ENCODE measurements around the gene TEX47. TPM values are rescaled to one million over a fixed set of nuclear protein-coding genes. Genes with fewer than 3 reads are reported as not detected.

Gene TEX47
- total RNA-seq, 1 experiment from 2014 or later: not detected

- Histone ChIP-seq H3K27me3 (replicated peaks; ENCODE audit: insufficient read depth, low read depth, low read length, poor library complexity) (peaks cover 82% of the 10 kb centered on the region), H3K4me1 (ENCODE audit: insufficient read depth, low read length, poor library complexity, severe bottlenecking) (no peaks in the 10 kb centered on the region), H3K9me3 (ENCODE audit: low read depth, low read length, poor library complexity, severe bottlenecking) (no peaks in the 10 kb centered on the region), H3K4me3 (ENCODE audit: low read depth, low read length, poor library complexity, severe bottlenecking) (no peak overlapping the region), H3K27ac (ENCODE audit: low read depth, low read length, poor library complexity, severe bottlenecking) (no peak overlapping the region), H3K36me3 (ENCODE audit: insufficient read depth, low read length, poor library complexity, severe bottlenecking) (no peaks in the 10 kb centered on the region)
- peak; percentile 59 for TF ChIP-seq EZH2 (IDR thresholded peaks at IDR 0.05; ENCODE audit: borderline replicate concordance, low read depth, low read length, poor library complexity, severe bottlenecking)
- TF ChIP-seq, protein P1, sequence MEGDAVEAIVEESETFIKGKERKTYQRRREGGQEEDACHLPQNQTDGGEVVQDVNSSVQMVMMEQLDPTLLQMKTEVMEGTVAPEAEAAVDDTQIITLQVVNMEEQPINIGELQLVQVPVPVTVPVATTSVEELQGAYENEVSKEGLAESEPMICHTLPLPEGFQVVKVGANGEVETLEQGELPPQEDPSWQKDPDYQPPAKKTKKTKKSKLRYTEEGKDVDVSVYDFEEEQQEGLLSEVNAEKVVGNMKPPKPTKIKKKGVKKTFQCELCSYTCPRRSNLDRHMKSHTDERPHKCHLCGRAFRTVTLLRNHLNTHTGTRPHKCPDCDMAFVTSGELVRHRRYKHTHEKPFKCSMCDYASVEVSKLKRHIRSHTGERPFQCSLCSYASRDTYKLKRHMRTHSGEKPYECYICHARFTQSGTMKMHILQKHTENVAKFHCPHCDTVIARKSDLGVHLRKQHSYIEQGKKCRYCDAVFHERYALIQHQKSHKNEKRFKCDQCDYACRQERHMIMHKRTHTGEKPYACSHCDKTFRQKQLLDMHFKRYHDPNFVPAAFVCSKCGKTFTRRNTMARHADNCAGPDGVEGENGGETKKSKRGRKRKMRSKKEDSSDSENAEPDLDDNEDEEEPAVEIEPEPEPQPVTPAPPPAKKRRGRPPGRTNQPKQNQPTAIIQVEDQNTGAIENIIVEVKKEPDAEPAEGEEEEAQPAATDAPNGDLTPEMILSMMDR (conservative IDR thresholded peaks at IDR 0.05; ENCODE audit: low read depth, low read length): no peak
- no TSS peak for BruUV-seq (replicated peaks)
- peak; percentile 14 for DNase-seq (ENCODE audit: low spot score)
- ChIA-PET POLR2A (ENCODE audit: low non-redundant PET) (no interaction called here), CTCF (no interaction called here)
- intact Hi-C loops (cut with micrococcal nuclease; ENCODE audit: unreplicated experiment): no loop called here
Observed at GRCh38 chr7:88758381-88759229, 36.9 kb downstream of the TEX47 start.

DNA sequence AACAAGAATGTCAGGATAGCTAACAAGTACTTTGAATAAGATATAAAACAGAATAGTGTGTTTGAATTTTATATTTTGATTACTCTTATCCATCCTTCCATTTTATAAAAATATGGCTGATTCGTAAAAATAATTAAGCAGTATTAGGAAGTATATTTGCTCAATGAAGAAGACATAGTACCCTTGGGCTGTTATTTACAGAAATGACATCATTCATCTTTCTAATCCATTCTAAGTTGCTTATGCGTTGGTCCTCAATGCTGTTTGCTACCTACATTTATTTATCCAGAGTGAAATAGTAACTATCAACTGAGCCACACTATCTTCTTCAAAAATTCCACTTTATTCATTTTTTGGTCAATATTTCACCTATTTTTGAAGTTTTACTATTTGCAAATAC, 38.2 kb downstream of the TEX47 start:
- no TSS peak for BruUV-seq (replicated peaks)

DNA sequence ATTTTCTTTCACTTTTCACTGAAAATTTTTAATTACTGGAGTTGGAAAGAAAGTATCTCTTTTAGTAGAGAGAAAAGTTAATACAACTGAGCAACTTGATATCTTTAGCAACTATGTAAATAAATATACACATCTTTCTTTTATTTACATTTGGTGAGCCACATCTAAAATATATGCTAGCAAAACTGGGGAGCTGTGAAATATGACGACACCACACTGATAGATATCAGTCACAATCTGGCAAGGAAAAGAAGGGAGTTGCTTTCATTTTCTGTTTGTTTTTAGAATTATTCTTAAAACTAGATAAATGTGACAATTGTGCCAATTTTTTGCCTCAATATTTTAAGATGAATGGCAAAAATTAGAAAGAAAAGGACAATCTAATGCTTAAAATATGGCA, 38.7 kb downstream of the TEX47 start:
- POLR2A ChIA-PET (ENCODE audit: low non-redundant PET): no interaction called here
- DNase-seq (ENCODE audit: low spot score): no peak
- no TSS peak for BruUV-seq (replicated peaks)
- no peak for TF ChIP-seq EZH2 (IDR thresholded peaks at IDR 0.05; ENCODE audit: borderline replicate concordance, low read depth, low read length, poor library complexity, severe bottlenecking)
- TF ChIP-seq, protein P1 (conservative IDR thresholded peaks at IDR 0.05; ENCODE audit: low read depth, low read length): no peak
- H3K4me3 ChIP-seq (ENCODE audit: low read depth, low read length, poor library complexity, severe bottlenecking): no peak overlapping the region
- H3K4me1 ChIP-seq (ENCODE audit: insufficient read depth, low read length, poor library complexity, severe bottlenecking): no peaks in the 10 kb centered on the region
- CTCF ChIA-PET: no interaction called here
- H3K9me3 ChIP-seq (ENCODE audit: low read depth, low read length, poor library complexity, severe bottlenecking): no peaks in the 10 kb centered on the region
- H3K27me3 ChIP-seq (replicated peaks; ENCODE audit: insufficient read depth, low read depth, low read length, poor library complexity): peaks cover 65% of the 10 kb centered on the region
- intact Hi-C loops (cut with micrococcal nuclease; ENCODE audit: unreplicated experiment): no loop called here
- no peaks in the 10 kb centered on the region for H3K36me3 ChIP-seq (ENCODE audit: insufficient read depth, low read length, poor library complexity, severe bottlenecking)
- no peak overlapping the region for H3K27ac ChIP-seq (ENCODE audit: low read depth, low read length, poor library complexity, severe bottlenecking)

More for the DNA sequence above, 38.2 kb downstream of the TEX47 start:
- Histone ChIP-seq H3K36me3 (ENCODE audit: insufficient read depth, low read length, poor library complexity, severe bottlenecking) (no peaks in the 10 kb centered on the region), H3K4me3 (ENCODE audit: low read depth, low read length, poor library complexity, severe bottlenecking) (no peak overlapping the region), H3K27ac (ENCODE audit: low read depth, low read length, poor library complexity, severe bottlenecking) (no peak overlapping the region), H3K4me1 (ENCODE audit: insufficient read depth, low read length, poor library complexity, severe bottlenecking) (no peaks in the 10 kb centered on the region), H3K27me3 (replicated peaks; ENCODE audit: insufficient read depth, low read depth, low read length, poor library complexity) (peaks cover 71% of the 10 kb centered on the region), H3K9me3 (ENCODE audit: low read depth, low read length, poor library complexity, severe bottlenecking) (no peaks in the 10 kb centered on the region)
- no peak for TF ChIP-seq EZH2 (IDR thresholded peaks at IDR 0.05; ENCODE audit: borderline replicate concordance, low read depth, low read length, poor library complexity, severe bottlenecking)
- no peak for DNase-seq (ENCODE audit: low spot score)
- intact Hi-C loops (cut with micrococcal nuclease; ENCODE audit: unreplicated experiment): no loop called here
- CTCF ChIA-PET: no interaction called here
- POLR2A ChIA-PET (ENCODE audit: low non-redundant PET): no interaction called here

- no peaks in the 10 kb centered on the region for H3K9me3 ChIP-seq (ENCODE audit: low read depth, low read length, poor library complexity, severe bottlenecking)
- no TSS peak for BruUV-seq (replicated peaks)
- H3K27me3 ChIP-seq (replicated peaks; ENCODE audit: insufficient read depth, low read depth, low read length, poor library complexity): peaks cover 14% of the 10 kb centered on the region
- TF ChIP-seq, protein P1 (conservative IDR thresholded peaks at IDR 0.05; ENCODE audit: low read depth, low read length): no peak
- TF ChIP-seq EZH2 (IDR thresholded peaks at IDR 0.05; ENCODE audit: borderline replicate concordance, low read depth, low read length, poor library complexity, severe bottlenecking): no peak
- intact Hi-C loops (cut with micrococcal nuclease; ENCODE audit: unreplicated experiment): no loop called here
- H3K27ac ChIP-seq (ENCODE audit: low read depth, low read length, poor library complexity, severe bottlenecking): no peak overlapping the region
- no peaks in the 10 kb centered on the region for H3K4me1 ChIP-seq (ENCODE audit: insufficient read depth, low read length, poor library complexity, severe bottlenecking)
- no peak overlapping the region for H3K4me3 ChIP-seq (ENCODE audit: low read depth, low read length, poor library complexity, severe bottlenecking)
- ChIA-PET CTCF (no interaction called here), POLR2A (ENCODE audit: low non-redundant PET) (no interaction called here)
- DNase-seq (ENCODE audit: low spot score): no peak
- no peaks in the 10 kb centered on the region for H3K36me3 ChIP-seq (ENCODE audit: insufficient read depth, low read length, poor library complexity, severe bottlenecking)
Observed at GRCh38 chr7:88746126-88746525, 49.4 kb downstream of the TEX47 start.
